ENCODE data around the gene PGAP6. TPM values are rescaled to one million over a fixed set of nuclear protein-coding genes. Genes with fewer than 3 reads are reported as not detected.
A peak's percentile ranks its signal among the peaks of the same experiment; 100 is the strongest.

PGAP6 gene
- total and polyA plus RNA-seq, 9 of the 15 experiments (the other 6 are each of a cell fraction or from before 2014, with no cell fraction given): 0.45 to 50.2 (median 39.3) TPM

GRCh38 chr16:370443-370842 is 11.3 kb downstream of the PGAP6 start, which contains the start of gene MRPL28 (continued):
- TF ChIP-seq DDX20 (tag; IDR thresholded peaks at IDR 0.05; ENCODE audit: low read depth): no peak
- peak; percentile 61; the same call in 1 of the 2 replicates for TF ChIP-seq ETV1 (tag; conservative IDR thresholded peaks at IDR 0.05; ENCODE audit: low read depth)
- TF ChIP-seq JUND (IDR thresholded peaks at IDR 0.05; ENCODE audit: borderline replicate concordance, low read depth, low read length): peak; percentile 42; the same call in 1 of the 2 replicates
- no peak; the same call in 2 of the 3 replicates for TF ChIP-seq JUND (tag; IDR thresholded peaks at IDR 0.05; ENCODE audit: borderline replicate concordance, low read depth, low read length)
- TF ChIP-seq ZNF239 (CRISPR knock-in tag; IDR thresholded peaks at IDR 0.05): no peak
- TF ChIP-seq SUPT5H (IDR thresholded peaks at IDR 0.05): no peak; the same call in 1 of the 2 replicates
- TF ChIP-seq ETS2 (tag; IDR thresholded peaks at IDR 0.05; ENCODE audit: borderline replicate concordance, poor library complexity, severe bottlenecking): no peak
- peak in 1 of 2 experiments; percentile 11 for TF ChIP-seq E2F6 (IDR thresholded peaks at IDR 0.05; ENCODE audit: borderline replicate concordance in 1 of 2, extremely low read depth in 1 of 2, insufficient read depth in 1 of 2, insufficient read length in 1 of 2, low read depth in 1 of 2, low read length in 1 of 2, poor library complexity in 1 of 2, severe bottlenecking in 1 of 2)
- peak; percentile 95 for TF ChIP-seq BHLHE40 (IDR thresholded peaks at IDR 0.05; ENCODE audit: low read length)
- no peak for TF ChIP-seq ZHX1 (conservative IDR thresholded peaks at IDR 0.05; ENCODE audit: low read length)
- no peak for TF ChIP-seq POLR3A (IDR thresholded peaks at IDR 0.05; ENCODE audit: borderline replicate concordance, extremely low read depth, insufficient read depth, insufficient read length)
- no peak for TF ChIP-seq NR2C2 (CRISPR knock-in tag; IDR thresholded peaks at IDR 0.05)
- peak; percentile 85 for TF ChIP-seq NR2C2 (tag; IDR thresholded peaks at IDR 0.05)
- peak; percentile 62; the same call in 1 of the 2 replicates for TF ChIP-seq CEBPZ (IDR thresholded peaks at IDR 0.05; ENCODE audit: borderline replicate concordance, low read depth, low read length)
- TF ChIP-seq CSDE1 (IDR thresholded peaks at IDR 0.05): no peak
- TF ChIP-seq MBD2 (IDR thresholded peaks at IDR 0.05; ENCODE audit: borderline replicate concordance, low read depth): peak; percentile 77
- TF ChIP-seq NFXL1 (CRISPR knock-in tag; IDR thresholded peaks at IDR 0.05): no peak
- TF ChIP-seq RBFOX2 (IDR thresholded peaks at IDR 0.05; ENCODE audit: low read depth, low read length): no peak
- TF ChIP-seq TFAP4 (CRISPR knock-in tag; IDR thresholded peaks at IDR 0.05; ENCODE audit: borderline replicate concordance): peak; percentile 63; the same call in 1 of the 2 replicates
- no peak for TF ChIP-seq TGIF2 (CRISPR knock-in tag; IDR thresholded peaks at IDR 0.05)
- TF ChIP-seq KDM2B (CRISPR knock-in tag; IDR thresholded peaks at IDR 0.05): no peak

Data from K562 (cell line).